ENCODE data around the gene BLOC1S4. TPM values are rescaled to one million over a fixed set of nuclear protein-coding genes. Genes with fewer than 3 reads are reported as not detected.
A peak's percentile ranks its signal among the peaks of the same experiment; 100 is the strongest.

BLOC1S4 gene
- total and polyA plus RNA-seq, 2 donors = 5.6 to 12.4 TPM

DNA sequence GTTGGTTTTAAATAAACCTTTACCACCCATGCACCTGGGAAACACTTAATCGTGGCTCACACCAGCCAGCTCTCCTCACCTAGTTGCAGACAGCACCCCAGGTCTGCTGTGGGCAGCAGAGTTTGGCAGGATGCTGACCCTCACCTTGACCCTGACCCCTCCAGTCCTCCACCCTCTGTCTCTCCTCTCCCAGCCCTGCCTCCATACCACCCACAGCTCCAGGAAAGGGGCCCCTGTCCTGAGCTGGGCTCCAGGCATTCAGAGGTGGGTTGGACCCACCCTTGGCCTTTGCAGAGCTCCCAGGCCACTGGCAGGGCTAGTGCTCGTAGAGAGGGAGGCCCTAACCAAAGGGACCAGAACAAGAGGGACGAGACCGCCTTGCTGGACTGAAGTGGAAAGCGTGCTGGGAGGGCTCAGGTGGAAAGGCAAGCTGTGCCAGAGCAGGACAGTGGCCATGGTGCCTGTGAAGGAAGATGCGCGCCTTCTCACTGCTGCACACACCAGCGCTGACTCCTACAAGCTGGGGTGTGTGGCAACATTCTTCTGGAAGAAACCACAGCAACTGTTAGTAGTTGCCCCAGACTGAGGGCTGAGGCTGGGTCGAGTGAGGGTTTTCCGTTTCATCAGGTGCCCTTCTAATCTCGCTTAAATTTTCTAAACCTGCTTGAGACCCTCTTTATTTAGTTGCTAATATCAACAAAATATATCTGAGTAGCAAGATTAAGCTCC, 32.9 kb upstream of the BLOC1S4 start:
- Histone ChIP-seq H3K4me3 (ENCODE audit: low read depth, low read length) (no peak overlapping the region), H3K4me1 (ENCODE audit: insufficient read depth) (no peaks in the 10 kb centered on the region), H3K27ac (ENCODE audit: low read depth) (no peak overlapping the region), H3K36me3 (ENCODE audit: insufficient read depth) (no peaks in the 10 kb centered on the region)
- DNase-seq (ENCODE audit: extremely low spot score) = no peak
- 79% methylated on average over 11 of the region's 11 CpGs for WGBS

DNA sequence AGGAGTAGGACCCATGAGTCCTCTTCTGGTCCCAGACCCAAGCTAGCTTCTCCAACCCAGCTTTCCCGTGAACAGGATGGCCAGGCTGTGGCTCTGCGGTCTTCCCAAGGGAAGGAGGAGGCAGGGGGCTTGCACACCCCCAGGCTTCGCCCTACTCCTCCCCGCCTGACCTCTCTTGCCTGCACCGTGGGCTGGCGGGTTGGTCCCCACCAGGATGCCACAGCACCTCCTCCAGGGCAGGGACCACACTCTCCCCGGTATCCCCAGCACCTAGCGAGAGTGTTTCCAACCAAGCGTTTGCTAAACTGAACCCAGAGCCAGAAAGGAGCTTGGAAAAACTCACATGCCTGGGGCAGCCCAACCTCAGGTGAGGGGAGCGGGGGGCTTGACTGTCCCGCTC, 31.3 kb upstream of the BLOC1S4 start:
- Histone ChIP-seq H3K4me3 (ENCODE audit: low read depth, low read length) (no peak overlapping the region), H3K27ac (ENCODE audit: low read depth) (no peak overlapping the region), H3K36me3 (ENCODE audit: insufficient read depth) (no peaks in the 10 kb centered on the region), H3K4me1 (ENCODE audit: insufficient read depth) (no peaks in the 10 kb centered on the region)
- DNase-seq (ENCODE audit: extremely low spot score) = no peak
- WGBS = 92% methylated on average over 11 of the region's 11 CpGs

DNA sequence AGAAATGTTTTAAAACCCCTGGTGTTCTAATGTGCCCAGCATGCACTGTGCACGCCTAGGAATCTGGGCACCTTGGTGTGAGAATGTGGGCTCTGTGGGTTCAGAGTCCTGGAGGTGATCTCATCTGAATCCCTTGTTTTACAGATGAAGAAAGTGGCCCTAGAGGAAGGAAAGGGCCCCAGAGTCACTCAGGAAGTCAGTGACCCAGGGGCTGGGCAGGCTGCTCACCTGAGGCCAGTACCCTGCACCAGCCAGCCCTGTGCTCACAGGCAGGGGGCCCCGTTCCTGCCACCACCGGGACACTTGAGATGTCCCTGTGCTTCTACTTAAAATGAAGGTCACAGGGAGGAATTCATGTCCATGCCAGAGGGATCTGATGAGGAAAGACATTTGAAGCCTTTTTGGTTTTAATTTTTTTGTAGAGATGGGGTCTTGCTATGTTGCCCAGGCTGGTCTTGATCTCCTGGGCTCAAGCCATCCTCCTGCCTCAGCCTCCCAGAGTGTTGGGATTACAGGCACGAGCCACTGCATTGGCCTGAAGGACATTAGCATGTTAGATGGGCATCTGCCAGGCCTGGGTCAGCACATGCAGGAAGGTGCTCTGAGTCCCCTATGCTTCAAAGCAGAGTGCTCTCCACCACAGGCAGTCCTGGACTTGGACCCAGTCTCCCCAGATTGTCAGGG, 29.7 kb upstream of the BLOC1S4 start:
- Histone ChIP-seq H3K36me3 (ENCODE audit: insufficient read depth) (no peaks in the 10 kb centered on the region), H3K4me3 (ENCODE audit: low read depth, low read length) (no peak overlapping the region), H3K27ac (ENCODE audit: low read depth) (no peak overlapping the region), H3K4me1 (ENCODE audit: insufficient read depth) (peaks cover 1% of the 10 kb centered on the region)
- no peak for DNase-seq (ENCODE audit: extremely low spot score)
- 78% methylated on average over 4 of the region's 4 CpGs for WGBS

DNA sequence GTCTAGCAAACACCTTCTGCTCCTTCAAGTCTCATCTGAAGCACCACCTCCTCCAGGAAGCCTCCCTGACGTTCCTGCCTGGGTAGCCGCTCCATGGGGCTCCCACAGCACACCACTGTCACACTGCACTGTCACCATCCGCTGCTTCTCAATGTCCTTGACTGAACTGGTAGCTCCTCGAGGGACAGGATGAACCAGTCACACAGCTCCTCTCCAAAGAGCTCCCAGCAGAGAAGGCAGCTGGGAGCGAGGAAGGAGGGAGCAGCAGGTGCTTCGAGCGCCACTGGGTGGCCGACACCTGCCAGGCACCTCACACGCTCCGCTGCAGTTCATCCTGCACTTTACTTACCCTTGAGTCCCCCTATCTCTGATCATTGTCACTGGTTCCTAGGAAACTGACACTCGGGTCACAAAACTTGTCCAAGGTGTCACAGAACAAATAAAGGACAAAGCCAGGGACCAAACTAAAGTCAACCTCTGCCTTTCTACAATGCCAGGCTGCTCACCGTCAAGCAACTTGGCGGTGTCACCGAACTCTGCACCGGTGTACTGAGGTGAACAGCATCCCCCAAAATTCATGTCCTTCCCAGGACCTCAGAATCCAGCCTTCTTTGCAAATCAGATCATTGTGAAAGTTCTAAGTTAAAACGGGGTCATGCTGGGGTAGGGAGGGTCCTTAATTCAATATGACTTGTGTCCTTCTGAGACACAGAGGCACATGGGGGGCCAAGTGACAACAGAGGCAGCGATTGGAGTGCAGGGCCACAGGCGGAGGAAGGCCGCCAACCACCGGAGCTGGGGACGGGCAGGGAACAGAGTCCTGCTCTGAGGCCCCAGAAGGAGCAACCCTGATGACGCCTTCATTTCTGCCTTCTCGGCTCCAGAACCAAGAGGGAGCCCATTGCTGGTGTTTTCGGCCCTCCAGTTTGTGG, 27.8 kb upstream of the BLOC1S4 start:
- no peak for DNase-seq (ENCODE audit: extremely low spot score)
- Histone ChIP-seq H3K4me3 (ENCODE audit: low read depth, low read length) (no peak overlapping the region), H3K27ac (ENCODE audit: low read depth) (peak overlapping the region; percentile 76), H3K36me3 (ENCODE audit: insufficient read depth) (no peaks in the 10 kb centered on the region), H3K4me1 (ENCODE audit: insufficient read depth) (peaks cover 1% of the 10 kb centered on the region)
- 82% methylated on average over 24 of the region's 24 CpGs for WGBS

DNA sequence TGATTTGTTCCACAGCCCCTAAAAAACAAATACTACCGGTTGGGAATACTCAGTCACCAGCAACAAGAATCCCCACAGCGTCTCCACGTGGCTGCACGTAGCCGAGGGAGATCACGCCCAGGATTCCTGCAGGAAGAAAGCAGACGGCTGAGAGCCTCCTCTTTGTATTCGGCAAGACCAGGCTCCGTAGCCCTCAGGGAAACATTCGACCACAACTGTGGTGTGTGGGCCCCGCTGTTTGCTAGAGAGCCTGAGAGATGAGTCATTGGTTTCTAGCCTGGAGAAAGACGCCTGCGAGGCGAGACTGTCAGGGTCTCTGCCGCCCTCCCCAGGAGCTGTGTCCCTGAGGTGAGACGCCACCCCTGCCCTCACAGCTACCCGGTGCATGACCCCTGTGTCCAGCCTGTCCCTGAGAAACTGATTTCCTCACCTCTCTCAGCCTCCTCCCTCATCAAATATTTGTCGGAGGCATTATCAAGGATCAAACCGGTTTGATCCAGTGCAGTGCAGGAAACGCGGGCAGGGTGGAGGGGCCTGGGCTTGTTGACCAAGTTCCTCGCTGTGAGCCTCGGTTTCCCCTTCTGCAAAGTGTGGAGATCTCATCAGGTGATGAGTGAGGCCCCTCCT, 27.0 kb upstream of the BLOC1S4 start:
- DNase-seq (ENCODE audit: extremely low spot score) = peak; percentile 72
- H3K36me3 ChIP-seq (ENCODE audit: insufficient read depth) = no peaks in the 10 kb centered on the region
- 31% methylated on average over 23 of the region's 23 CpGs for WGBS
- no peak overlapping the region for H3K4me3 ChIP-seq (ENCODE audit: low read depth, low read length)
- H3K4me1 ChIP-seq (ENCODE audit: insufficient read depth) = peaks cover 1% of the 10 kb centered on the region
- peak overlapping the region; percentile 76 for H3K27ac ChIP-seq (ENCODE audit: low read depth)

DNA sequence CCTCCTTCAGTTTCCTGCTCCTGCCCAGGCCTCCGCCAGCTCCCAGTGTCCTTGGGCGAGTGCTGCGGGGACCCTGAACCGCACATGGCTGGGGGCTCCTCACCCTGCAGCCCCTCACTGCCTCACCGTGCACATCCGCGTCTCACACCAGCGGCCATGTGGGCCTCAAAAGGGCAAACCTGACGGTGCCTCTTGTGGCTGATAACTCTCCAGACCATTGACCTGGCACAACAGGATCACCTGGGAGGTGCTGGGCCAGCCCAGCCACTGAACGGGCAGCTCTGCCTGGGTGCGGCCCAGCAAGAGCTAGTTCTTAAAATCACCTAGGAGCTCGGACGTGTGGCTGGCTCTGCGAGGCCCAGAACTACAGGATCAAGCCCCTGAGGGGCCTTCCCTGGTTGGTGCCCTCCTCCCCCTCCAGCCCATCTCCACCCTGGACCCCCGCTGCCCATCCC, 26.4 kb upstream of the BLOC1S4 start:
- Histone ChIP-seq H3K4me3 (ENCODE audit: low read depth, low read length) (no peak overlapping the region), H3K36me3 (ENCODE audit: insufficient read depth) (no peaks in the 10 kb centered on the region), H3K27ac (ENCODE audit: low read depth) (peak overlapping the region; percentile 76), H3K4me1 (ENCODE audit: insufficient read depth) (peaks cover 1% of the 10 kb centered on the region)
- no peak for DNase-seq (ENCODE audit: extremely low spot score)
- WGBS = 81% methylated on average over 15 of the region's 15 CpGs

DNA sequence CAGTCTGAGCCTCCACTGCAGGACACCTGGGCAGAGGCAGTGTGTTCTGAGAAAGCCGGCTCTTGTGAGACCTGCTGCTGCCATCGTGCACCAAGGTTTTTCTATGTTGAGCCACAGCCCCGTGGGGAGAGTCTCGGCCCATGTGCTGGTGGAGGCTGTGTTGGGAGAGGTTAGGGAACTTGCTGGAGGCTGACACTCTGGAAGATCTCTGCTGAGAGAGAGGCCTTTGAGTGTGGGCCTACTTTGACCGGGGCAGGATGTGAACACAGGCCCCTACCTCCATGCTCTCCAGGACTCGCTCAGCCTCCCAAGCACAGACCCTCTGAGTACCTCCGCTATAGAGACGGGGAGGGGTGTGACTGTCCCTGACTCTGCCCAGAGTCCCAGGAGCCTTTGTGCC, 23.6 kb upstream of the BLOC1S4 start:
- no peak for DNase-seq (ENCODE audit: extremely low spot score)
- H3K4me3 ChIP-seq (ENCODE audit: low read depth, low read length) = no peak overlapping the region
- 65% methylated on average over 8 of the region's 8 CpGs for WGBS
- H3K4me1 ChIP-seq (ENCODE audit: insufficient read depth) = peaks cover 1% of the 10 kb centered on the region
- H3K27ac ChIP-seq (ENCODE audit: low read depth) = peak overlapping the region; percentile 83
- no peaks in the 10 kb centered on the region for H3K36me3 ChIP-seq (ENCODE audit: insufficient read depth)

DNA sequence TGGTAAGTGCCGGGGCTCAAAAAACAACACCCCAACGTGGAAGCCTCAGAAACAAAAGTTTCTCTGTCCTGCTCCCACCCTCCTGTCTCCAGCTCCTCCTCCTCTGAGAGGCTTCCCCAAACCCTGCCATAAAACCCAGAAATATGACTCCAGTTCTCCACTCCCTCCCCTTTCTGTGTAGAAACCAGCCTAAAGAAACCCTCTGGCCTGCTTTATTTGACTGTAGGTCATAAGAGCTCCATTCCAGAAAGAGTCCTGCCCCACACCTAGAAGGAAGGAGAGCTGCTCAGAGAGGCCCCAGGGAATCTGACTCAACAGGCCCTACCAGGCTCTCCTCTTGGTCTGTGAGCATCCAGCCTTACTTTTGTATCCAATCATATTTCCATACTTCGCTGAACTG, 23.2 kb upstream of the BLOC1S4 start:
- Histone ChIP-seq H3K27ac (ENCODE audit: low read depth) (peak overlapping the region; percentile 83), H3K36me3 (ENCODE audit: insufficient read depth) (no peaks in the 10 kb centered on the region), H3K4me1 (ENCODE audit: insufficient read depth) (peaks cover 1% of the 10 kb centered on the region), H3K4me3 (ENCODE audit: low read depth, low read length) (no peak overlapping the region)
- WGBS = 47% methylated on average over 3 of the region's 3 CpGs
- DNase-seq (ENCODE audit: extremely low spot score) = peak; percentile 79

DNA sequence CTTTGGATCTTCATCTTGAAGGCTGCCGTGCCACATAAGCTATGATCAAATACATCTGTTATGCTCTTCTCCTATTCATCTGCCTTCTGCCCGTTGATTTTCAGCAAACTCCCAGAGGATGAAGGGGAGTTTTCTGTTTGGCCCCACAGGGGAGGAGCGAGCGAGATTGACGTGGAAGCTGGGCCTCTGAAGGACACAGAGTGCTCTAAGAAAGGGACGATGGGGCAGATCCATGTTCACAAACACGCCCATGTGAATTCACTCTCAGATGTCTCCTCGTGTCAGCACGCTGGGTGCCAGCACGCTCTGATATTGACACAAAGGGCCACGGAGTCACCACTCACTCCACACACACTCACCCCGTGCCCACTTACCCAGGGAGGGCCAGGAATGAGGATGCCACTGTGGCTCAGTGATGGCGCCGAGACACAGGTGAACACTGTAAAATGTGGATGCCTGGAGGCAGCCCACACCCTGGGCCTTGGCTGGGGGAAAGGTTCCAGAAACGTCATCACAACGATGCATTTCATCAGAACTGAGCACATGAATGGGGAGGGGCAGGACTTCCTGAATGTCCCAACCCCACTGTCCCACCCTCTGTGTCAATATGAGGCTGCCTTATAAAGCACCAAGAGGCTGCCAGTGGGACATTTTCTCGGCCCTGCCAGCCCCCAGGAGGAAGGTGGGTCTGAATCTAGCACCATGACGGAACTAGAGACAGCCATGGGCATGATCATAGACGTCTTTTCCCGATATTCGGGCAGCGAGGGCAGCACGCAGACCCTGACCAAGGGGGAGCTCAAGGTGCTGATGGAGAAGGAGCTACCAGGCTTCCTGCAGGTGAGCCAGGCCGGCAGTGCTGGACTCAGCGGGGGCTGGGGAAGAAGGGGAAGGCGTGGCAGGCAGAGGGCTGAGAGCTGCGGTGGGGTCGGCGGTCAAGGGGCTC, 22.5 kb upstream of the BLOC1S4 start, which contains the start of gene S100P:
TSS of gene S100P (plus strand) at position 648 of the 946 bp plus-strand sequence. CDS start at position 703, 55 bp downstream.
- WGBS = 69% methylated on average over 29 of the region's 29 CpGs
- peak; percentile 72 for DNase-seq (ENCODE audit: extremely low spot score)
- no peaks in the 10 kb centered on the region for H3K36me3 ChIP-seq (ENCODE audit: insufficient read depth)
- peaks cover 1% of the 10 kb centered on the region for H3K4me1 ChIP-seq (ENCODE audit: insufficient read depth)
- H3K4me3 ChIP-seq (ENCODE audit: low read depth, low read length) = peak within 1 kb of the TSS; percentile 18
- H3K27ac ChIP-seq (ENCODE audit: low read depth) = peak within 1 kb of the TSS; percentile 94

DNA sequence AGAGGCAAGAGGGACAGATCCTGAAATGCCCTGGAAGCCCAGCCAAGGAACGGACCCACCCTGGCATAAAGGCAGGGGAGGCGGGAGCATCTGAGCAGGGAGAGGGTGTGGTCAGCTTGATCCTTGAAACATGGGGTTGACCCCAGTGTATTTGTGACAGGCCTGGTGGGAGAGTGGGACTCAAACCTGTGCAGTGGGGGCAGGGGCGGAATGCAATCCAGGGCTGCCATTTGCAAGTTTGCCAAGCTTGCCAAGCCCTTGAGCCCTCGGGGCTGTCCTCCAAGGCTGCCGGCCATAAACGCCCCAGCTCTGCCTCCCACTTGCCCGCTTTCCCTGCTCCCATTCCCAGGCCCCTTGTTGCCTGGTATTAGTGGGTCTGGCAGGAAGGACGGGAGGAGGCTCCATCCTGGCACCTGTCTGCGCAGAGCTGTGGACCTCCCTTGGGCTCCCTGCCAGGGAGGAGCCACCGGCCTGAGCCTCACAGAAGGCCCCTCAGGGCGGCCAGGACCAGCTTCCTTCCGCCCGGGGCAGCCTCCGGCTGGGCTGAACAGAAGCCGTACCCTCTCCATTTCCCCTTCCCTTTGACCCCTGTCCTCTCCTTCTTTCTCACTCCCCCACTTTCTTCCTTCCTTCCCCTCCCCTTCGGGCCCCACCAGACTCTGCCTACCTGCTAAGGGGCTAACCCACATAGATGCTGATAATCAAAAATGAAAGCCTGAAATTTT, 21.6 kb upstream of the BLOC1S4 start:
- Histone ChIP-seq H3K27ac (ENCODE audit: low read depth) (peak overlapping the region; percentile 94), H3K4me1 (ENCODE audit: insufficient read depth) (peaks cover 1% of the 10 kb centered on the region), H3K36me3 (ENCODE audit: insufficient read depth) (no peaks in the 10 kb centered on the region), H3K4me3 (ENCODE audit: low read depth, low read length) (peak overlapping the region; percentile 18)
- no peak for DNase-seq (ENCODE audit: extremely low spot score)
- WGBS = 75% methylated on average over 16 of the region's 16 CpGs

DNA sequence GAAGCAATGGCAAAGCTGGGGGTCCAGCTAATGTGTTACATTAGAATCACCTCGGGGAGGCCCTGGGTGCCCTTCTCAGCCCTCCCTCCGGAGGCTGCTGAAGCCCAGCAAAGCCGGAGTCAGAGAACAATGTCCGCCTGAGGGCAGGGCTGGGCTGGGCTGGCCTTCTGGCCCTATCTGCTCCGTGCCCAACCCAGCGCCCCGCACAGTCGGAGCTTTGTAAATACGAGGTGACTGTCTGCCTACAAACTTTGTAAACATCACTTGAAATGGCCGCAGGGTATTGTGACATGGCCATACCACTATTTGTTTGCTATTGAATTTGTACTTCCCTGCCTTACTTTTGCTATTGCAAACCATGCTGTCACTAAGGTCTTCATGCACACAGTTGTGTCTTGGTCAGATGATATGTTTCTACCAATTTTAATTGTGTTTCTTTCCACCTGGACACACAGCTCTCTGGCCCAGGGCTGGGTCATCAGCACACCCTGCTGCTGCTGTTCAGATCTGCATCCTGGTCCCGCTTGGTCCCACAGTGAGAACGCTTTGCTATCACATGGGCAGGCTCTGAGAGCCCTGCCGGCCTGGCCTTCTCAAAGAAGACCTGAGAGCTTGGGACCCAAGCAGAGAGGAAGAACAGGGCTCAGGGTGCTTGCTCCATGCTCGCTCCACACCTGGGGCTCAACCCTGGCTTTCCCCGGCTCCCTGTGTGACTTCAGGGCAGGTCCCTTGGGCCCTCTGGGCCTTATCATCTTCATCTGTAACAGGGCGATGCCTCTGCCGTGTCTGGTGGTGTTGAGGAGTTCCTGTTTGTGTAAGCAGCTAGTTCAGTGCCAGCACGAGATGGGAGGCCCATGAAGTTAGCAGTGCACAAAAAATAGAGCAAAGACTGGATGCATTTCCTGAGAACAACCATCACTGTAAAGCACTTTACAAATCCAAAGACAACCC, 20.0 kb upstream of the BLOC1S4 start:
- Histone ChIP-seq H3K4me3 (ENCODE audit: low read depth, low read length) (no peak overlapping the region), H3K27ac (ENCODE audit: low read depth) (peak overlapping the region; percentile 48), H3K36me3 (ENCODE audit: insufficient read depth) (no peaks in the 10 kb centered on the region), H3K4me1 (ENCODE audit: insufficient read depth) (peaks cover 1% of the 10 kb centered on the region)
- WGBS = 68% methylated on average over 18 of the region's 18 CpGs
- no peak for DNase-seq (ENCODE audit: extremely low spot score)
